Heart left ventricle (tissue), 13 donors: ENCODE data around the gene FAM124A.

Experiments used
- POLR2A ChIP-seq, 2 donors: fragments of 450-650 bp; IDR thresholded peaks; one replicate each; pipeline ENCODE4 v1.6.1; 2017; ENCODE audit warnings: antibody characterized with exemption in 2 of 2, mild to moderate bottlenecking in 2 of 2, moderate library complexity in 2 of 2
- TF ChIP-seq, protein P1 (sequence below), 12 donors: fragments of 200-600 bp; sonication (generic) in 4 of 12; IDR thresholded peaks; one replicate each; pipeline versions ENCODE4 v1.5.0 to v1.8.0; 2018 to 2022; ENCODE audit warnings: antibody characterized with exemption in 12 of 12, mild to moderate bottlenecking in 5 of 12
- donor health status: ischemic (EF 13 %, LVEDD 7.1; RV severe dilation, severe dysfunction).
- donor health status: DM: no; HTN: yes; CAD: no.
- donor health status: DM: no; HTN: no; CAD: no.
- donor health status: ischemic (EF 25% LVEDD 6.9; RV normal size, moderate dysfunction).
- donor health status: ischemic (EF 25% LVEDD 5.7; RV mildly dilated, moderate dysfunction).
- donor health status: ischemic (EF 35%, LVEDD 5.7; RV mildly dilated, moderate dysfunction).
- donor health status: nonischemic (EF 11% LVEDD 7.7; RV severe dilation, severe dysfunction).
- donor health status: DM: yes; HTN: yes; CAD: no.
- donor health status: PGD.
- donor health status: ischemic (EF 29% LVEDD 5.4; RV normal size, mild dysfunction).
- donor health status: nonischemic (EF 23%, LVEDD 6.1; RV moderate dilation, normal function).

DNA sequence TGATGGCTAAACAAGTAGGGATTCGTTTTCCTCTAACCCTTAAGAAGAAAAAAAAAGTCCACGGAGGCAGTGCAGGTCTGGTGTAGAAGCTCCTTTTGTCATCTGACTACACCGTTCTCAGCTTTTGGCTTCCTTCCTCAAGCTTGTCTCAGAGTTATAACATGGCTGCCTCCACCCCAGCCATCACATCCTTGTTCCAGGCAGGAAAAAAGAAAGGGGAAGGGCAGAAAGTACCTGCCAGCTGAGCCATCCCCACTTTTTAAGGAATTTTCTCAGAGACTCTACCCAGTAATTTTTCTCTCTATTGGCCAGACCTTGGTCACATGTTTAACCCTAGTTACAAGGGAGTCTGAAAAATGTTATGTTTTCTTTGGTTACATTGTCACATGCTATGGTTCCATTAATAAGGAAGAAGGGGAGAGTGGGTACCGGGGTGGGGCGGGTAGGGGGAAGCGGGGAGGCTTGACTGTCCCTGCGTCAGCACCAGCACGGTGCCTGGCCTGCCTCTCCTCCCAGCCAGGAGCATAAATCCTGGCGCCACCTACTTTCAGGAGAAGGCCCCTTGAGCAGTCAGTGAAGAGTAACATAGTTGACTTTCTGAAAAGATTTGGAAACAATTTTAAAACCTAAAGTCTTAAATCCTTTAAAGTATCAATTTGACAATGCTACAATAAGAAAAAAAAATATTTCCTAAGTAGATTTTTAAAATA is 11.1 kb downstream of the FAM124A start:
- TF ChIP-seq POLR2A (IDR thresholded peaks at IDR 0.05) = no peak
- TF ChIP-seq, protein P1, sequence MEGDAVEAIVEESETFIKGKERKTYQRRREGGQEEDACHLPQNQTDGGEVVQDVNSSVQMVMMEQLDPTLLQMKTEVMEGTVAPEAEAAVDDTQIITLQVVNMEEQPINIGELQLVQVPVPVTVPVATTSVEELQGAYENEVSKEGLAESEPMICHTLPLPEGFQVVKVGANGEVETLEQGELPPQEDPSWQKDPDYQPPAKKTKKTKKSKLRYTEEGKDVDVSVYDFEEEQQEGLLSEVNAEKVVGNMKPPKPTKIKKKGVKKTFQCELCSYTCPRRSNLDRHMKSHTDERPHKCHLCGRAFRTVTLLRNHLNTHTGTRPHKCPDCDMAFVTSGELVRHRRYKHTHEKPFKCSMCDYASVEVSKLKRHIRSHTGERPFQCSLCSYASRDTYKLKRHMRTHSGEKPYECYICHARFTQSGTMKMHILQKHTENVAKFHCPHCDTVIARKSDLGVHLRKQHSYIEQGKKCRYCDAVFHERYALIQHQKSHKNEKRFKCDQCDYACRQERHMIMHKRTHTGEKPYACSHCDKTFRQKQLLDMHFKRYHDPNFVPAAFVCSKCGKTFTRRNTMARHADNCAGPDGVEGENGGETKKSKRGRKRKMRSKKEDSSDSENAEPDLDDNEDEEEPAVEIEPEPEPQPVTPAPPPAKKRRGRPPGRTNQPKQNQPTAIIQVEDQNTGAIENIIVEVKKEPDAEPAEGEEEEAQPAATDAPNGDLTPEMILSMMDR (IDR thresholded peaks at IDR 0.05) = no peak
